ENCODE results near the gene TMEM187. TPM values are rescaled to one million over a fixed set of nuclear protein-coding genes. Genes with fewer than 3 reads are reported as not detected.

Gene TMEM187
- total and polyA plus RNA-seq, 10 of the 15 experiments (the other 5 are each of a cell fraction or from before 2014, with no cell fraction given) = 0.45 to 8.5 (median 4.1) TPM

DNA sequence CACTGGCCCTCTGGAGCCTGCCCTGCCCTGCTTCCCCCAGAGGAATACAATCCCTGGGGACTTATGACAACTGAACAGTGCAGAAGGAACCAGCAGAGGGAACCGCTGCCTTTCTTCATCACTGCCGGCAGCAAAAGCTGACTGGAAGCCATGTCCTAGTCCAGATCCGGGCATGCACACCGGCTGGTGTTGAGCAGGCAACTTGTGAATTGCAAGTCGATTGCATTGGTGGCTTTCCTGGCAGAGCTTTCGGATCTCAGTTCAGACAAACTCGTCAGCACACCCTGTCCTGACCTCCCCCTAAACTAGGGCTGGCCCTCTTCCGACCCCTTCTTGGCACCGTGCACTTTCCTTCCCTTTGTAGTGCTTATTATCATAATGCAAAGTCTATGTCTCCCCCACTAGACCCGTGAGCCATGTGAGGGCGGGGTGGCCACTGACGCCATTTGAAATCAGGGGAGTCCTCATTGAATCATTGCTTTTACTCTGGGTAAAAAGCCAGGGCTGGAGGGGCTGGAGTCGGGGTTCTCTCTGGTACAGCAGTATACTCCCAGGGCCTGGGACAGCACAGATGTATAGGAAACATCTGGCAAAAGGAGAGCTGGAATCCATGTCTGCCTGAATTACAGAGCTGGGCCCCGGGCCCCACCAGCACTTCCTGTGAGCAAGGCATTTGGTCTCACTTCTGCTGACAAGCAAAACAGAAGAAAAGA lies 48.2 kb upstream of the TMEM187 start:
- H3K79me2 ChIP-seq (ENCODE audit: control insufficient read depth, insufficient read depth, low read length) = peaks cover 38% of the 10 kb centered on the region
- H3K9me3 ChIP-seq (replicated peaks; ENCODE audit: control insufficient read depth, insufficient read depth, low read length) = no peaks in the 10 kb centered on the region; the same call in 2 of the 3 replicates
- peak overlapping the region; percentile 93 for H3K4me2 ChIP-seq (ENCODE audit: control insufficient read depth, insufficient read depth)
- CTCF ChIA-PET = interaction anchor here (1.2 to 8.7 kb wide), 14 partner anchors 10 to 162 kb away, joined by 3 to 172 read pairs (median 4); partner anchors contain the start of genes IDH3G, NAA10, RENBP and SSR4
- H3K4me1 ChIP-seq (ENCODE audit: control insufficient read depth, insufficient read depth, low read length) = peaks cover 9% of the 10 kb centered on the region; the same call in 1 of the 2 replicates
- peak overlapping the region; percentile 74 for H3K4me3 ChIP-seq
- SMC1A ChIA-PET (ENCODE audit: uncharacterized antibody, unreplicated experiment) = interaction anchor here (0.7 to 5.5 kb wide), 6 partner anchors 11 to 44 kb away, joined by 3 to 61 read pairs (median 4); partner anchors contain the start of gene NAA10
- no peaks in the 10 kb centered on the region for H4K20me1 ChIP-seq (ENCODE audit: control insufficient read depth, insufficient read depth)
- FAIRE-seq (no peak), ATAC-seq (0 out of 3 replicates have a peak, but pooled peaks have one; percentile 1), DNase-seq (ENCODE audit: low read depth, low spot score) (no peak)
- H2AFZ ChIP-seq (ENCODE audit: control insufficient read depth, low read depth, low read length) = no peak overlapping the region; the same call in 1 of the 2 replicates
- intact Hi-C loops (cut with micrococcal nuclease; ENCODE audit: unreplicated experiment) = loop anchor here (1.0 kb wide), 1 partner anchor 23 kb away; no protein-coding TSS in a partner anchor
- no TSS peak for BruUV-seq (replicated peaks)
- no peaks in the 10 kb centered on the region for H3K27me3 ChIP-seq (replicated peaks in 1 of 2; ENCODE audit: control insufficient read depth in 2 of 2, insufficient read depth in 2 of 2, low read length in 1 of 2)
- H3K36me3 ChIP-seq (ENCODE audit: control insufficient read depth in 2 of 2, insufficient read depth in 2 of 2, low read length in 1 of 2) = no peaks in the 10 kb centered on the region
- RAD21 ChIA-PET (ENCODE audit: unreplicated experiment) = interaction anchor here (1.0 to 6.2 kb wide), 11 partner anchors 10 to 130 kb away, joined by 3 to 59 read pairs (median 5); partner anchors contain the start of genes HCFC1, IDH3G, NAA10 and RENBP
- 25% methylated on average over 14 of the region's 14 CpGs for WGBS (ENCODE audit: insufficient coverage, insufficient replicate concordance, low lambda C conversion rate, missing lambda C conversion rate)
- in situ Hi-C loops (cut with MboI) = loop anchor here (10.0 kb wide), 1 partner anchor 60 kb away; no protein-coding TSS in a partner anchor
- peak overlapping the region; percentile 98 for H3K27ac ChIP-seq (ENCODE audit: control insufficient read depth, insufficient read depth)
- POLR2A ChIA-PET = interaction anchor here (0.9 to 5.8 kb wide), 6 partner anchors 10 to 96 kb away, joined by 3 to 68 read pairs (median 5); partner anchors contain the start of genes HCFC1, IRAK1, NAA10 and RENBP
- H3K9ac ChIP-seq (ENCODE audit: control insufficient read depth, insufficient read depth, low read length) = peak overlapping the region; percentile 97
- TF ChIP-seq ESRRA (IDR thresholded peaks at IDR 0.05; ENCODE audit: low read length) (no peak), SMAD5 (IDR thresholded peaks at IDR 0.05; ENCODE audit: low read depth) (no peak), NFYA (IDR thresholded peaks at IDR 0.05; ENCODE audit: borderline replicate concordance, low read depth, low read length) (no peak), IKZF2 (IDR thresholded peaks at IDR 0.05) (0 out of 4 replicates have a peak, but pooled peaks of 1 of the 2 experiments have one; percentile 14), CBX3 (IDR thresholded peaks at IDR 0.05; ENCODE audit: borderline replicate concordance, low read depth) (no peak), JUND (IDR thresholded peaks at IDR 0.05; ENCODE audit: low read depth, low read length) (no peak), RAD51 (IDR thresholded peaks at IDR 0.05) (no peak), YBX1 (IDR thresholded peaks at IDR 0.05) (no peak), ASH2L (IDR thresholded peaks at IDR 0.05; ENCODE audit: borderline replicate concordance, low read depth) (no peak), ZSCAN29 (IDR thresholded peaks at IDR 0.05) (no peak), EED (IDR thresholded peaks at IDR 0.05; ENCODE audit: low read depth) (no peak), SREBF2 (IDR thresholded peaks at IDR 0.05; ENCODE audit: low read length) (no peak)
- TF ChIP-seq, protein P1, sequence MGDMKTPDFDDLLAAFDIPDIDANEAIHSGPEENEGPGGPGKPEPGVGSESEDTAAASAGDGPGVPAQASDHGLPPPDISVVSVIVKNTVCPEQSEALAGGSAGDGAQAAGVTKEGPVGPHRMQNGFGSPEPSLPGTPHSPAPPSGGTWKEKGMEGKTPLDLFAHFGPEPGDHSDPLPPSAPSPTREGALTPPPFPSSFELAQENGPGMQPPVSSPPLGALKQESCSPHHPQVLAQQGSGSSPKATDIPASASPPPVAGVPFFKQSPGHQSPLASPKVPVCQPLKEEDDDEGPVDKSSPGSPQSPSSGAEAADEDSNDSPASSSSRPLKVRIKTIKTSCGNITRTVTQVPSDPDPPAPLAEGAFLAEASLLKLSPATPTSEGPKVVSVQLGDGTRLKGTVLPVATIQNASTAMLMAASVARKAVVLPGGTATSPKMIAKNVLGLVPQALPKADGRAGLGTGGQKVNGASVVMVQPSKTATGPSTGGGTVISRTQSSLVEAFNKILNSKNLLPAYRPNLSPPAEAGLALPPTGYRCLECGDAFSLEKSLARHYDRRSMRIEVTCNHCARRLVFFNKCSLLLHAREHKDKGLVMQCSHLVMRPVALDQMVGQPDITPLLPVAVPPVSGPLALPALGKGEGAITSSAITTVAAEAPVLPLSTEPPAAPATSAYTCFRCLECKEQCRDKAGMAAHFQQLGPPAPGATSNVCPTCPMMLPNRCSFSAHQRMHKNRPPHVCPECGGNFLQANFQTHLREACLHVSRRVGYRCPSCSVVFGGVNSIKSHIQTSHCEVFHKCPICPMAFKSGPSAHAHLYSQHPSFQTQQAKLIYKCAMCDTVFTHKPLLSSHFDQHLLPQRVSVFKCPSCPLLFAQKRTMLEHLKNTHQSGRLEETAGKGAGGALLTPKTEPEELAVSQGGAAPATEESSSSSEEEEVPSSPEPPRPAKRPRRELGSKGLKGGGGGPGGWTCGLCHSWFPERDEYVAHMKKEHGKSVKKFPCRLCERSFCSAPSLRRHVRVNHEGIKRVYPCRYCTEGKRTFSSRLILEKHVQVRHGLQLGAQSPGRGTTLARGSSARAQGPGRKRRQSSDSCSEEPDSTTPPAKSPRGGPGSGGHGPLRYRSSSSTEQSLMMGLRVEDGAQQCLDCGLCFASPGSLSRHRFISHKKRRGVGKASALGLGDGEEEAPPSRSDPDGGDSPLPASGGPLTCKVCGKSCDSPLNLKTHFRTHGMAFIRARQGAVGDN (IDR thresholded peaks at IDR 0.05) = 0 out of 2 replicates have a peak, but pooled peaks have one; percentile 15
- TF ChIP-seq, protein P2, sequence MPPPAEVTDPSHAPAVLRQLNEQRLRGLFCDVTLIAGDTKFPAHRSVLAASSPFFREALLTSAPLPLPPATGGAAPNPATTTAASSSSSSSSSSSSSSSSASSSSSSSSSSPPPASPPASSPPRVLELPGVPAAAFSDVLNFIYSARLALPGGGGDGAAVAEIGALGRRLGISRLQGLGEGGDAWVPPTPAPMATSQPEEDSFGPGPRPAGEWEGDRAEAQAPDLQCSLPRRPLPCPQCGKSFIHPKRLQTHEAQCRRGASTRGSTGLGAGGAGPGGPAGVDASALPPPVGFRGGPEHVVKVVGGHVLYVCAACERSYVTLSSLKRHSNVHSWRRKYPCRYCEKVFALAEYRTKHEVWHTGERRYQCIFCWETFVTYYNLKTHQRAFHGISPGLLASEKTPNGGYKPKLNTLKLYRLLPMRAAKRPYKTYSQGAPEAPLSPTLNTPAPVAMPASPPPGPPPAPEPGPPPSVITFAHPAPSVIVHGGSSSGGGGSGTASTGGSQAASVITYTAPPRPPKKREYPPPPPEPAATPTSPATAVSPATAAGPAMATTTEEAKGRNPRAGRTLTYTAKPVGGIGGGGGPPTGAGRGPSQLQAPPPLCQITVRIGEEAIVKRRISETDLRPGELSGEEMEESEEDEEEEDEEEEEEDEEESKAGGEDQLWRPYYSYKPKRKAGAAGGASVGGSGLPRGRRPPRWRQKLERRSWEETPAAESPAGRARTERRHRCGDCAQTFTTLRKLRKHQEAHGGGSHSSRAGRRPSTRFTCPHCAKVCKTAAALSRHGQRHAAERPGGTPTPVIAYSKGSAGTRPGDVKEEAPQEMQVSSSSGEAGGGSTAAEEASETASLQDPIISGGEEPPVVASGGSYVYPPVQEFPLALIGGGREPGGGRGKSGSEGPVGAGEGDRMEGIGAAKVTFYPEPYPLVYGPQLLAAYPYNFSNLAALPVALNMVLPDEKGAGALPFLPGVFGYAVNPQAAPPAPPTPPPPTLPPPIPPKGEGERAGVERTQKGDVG (CRISPR knock-in tag; IDR thresholded peaks at IDR 0.05) = no peak

Data from GM12878 (cell line).